ENCODE measurements around the gene LRRC25. TPM values are rescaled to one million over a fixed set of nuclear protein-coding genes. Genes with fewer than 3 reads are reported as not detected.

LRRC25 gene
- polyA plus RNA-seq, 1 donor from 2014 or later: not detected

- TF ChIP-seq REST (IDR thresholded peaks at IDR 0.05; ENCODE audit: borderline replicate concordance): no peak
Observed at GRCh38 chr19:18441804-18442788, 44.7 kb upstream of the LRRC25 start (continued).

GRCh38 chr19:18440936-18441803, 43.7 kb upstream of the LRRC25 start:
- no peaks in the 10 kb centered on the region for H3K9me3 ChIP-seq (ENCODE audit: low read length)
- TF ChIP-seq REST (IDR thresholded peaks at IDR 0.05; ENCODE audit: borderline replicate concordance) (no peak), MXI1 (conservative IDR thresholded peaks at IDR 0.05; ENCODE audit: poor library complexity, severe bottlenecking) (no peak), TAF1 (IDR thresholded peaks at IDR 0.05; ENCODE audit: low read depth) (no peak), RAD21 (conservative IDR thresholded peaks at IDR 0.05) (no peak), EZH2 (IDR thresholded peaks at IDR 0.05; ENCODE audit: borderline replicate concordance, insufficient read depth, low read length, poor library complexity, severe bottlenecking) (no peak), CTCF (IDR thresholded peaks at IDR 0.05; ENCODE audit: poor library complexity, severe bottlenecking) (no peak), SMC3 (conservative IDR thresholded peaks at IDR 0.05; ENCODE audit: poor library complexity) (no peak), POLR2AphosphoS5 (IDR thresholded peaks at IDR 0.05) (no peak), EP300 (conservative IDR thresholded peaks at IDR 0.05; ENCODE audit: poor library complexity, severe bottlenecking) (no peak)
- no peak overlapping the region for H3K4me3 ChIP-seq (ENCODE audit: low read length)
- no peak overlapping the region for H3K27ac ChIP-seq (ENCODE audit: low read length)
- no peaks in the 10 kb centered on the region for H4K20me1 ChIP-seq (ENCODE audit: insufficient read depth)
- no peaks in the 10 kb centered on the region for H3K27me3 ChIP-seq (ENCODE audit: insufficient read depth, low read depth, low read length)
- H3K9me2 ChIP-seq (ENCODE audit: insufficient read depth, low read length): no peaks in the 10 kb centered on the region
- no peak overlapping the region for H3K9ac ChIP-seq (ENCODE audit: low read length)
- H3K36me3 ChIP-seq (ENCODE audit: insufficient read depth, low read length): no peaks in the 10 kb centered on the region
- peaks cover 3% of the 10 kb centered on the region for H3F3A ChIP-seq (ENCODE audit: insufficient read depth, low read length, poor library complexity, severe bottlenecking)
- no peaks in the 10 kb centered on the region for H3K79me2 ChIP-seq (replicated peaks; ENCODE audit: insufficient read depth, low read length)
- no peak overlapping the region for H2AFZ ChIP-seq (ENCODE audit: low read depth, low read length)
- no peak overlapping the region for H3K4me2 ChIP-seq (ENCODE audit: low read length)

Data from neural cell (in vitro differentiated cells).